IMR-90 (cell line): Measurements from ENCODE around the gene KIF16B. TPM values are rescaled to one million over a fixed set of nuclear protein-coding genes. Genes with fewer than 3 reads are reported as not detected.

Experiments
- ATAC-seq: fragments of 200-7000 bp; cut with Tn5 transposase; 2 replicates; pipeline ENCODE4 v1.9.1; 2020; ENCODE audit warnings: low read depth, mild to moderate bottlenecking, moderate library complexity
- BruUV-seq: library from RNA; stranded (reverse); fragments of 400-500 nt; replicated peaks from 2 replicates; lab custom pipeline; 2021; lab: Mats Ljungman, UMichigan
- CTCF ChIA-PET: fragments of 300-600 bp; formaldehyde crosslinking; extraction: SDS; loops from one replicate; lab custom pipeline; 2021; ENCODE audit warnings: antibody characterized with exemption; lab: Yijun Ruan, JAX
- POLR2A ChIA-PET: fragments of 300-600 bp; sonication (Branson Sonifier 250); formaldehyde crosslinking; loops from one replicate; lab custom pipeline; 2022; ENCODE audit warnings: antibody characterized with exemption; ENCODE audit not compliant: unreplicated experiment; lab: Charles Lee
- DNase-seq: peaks from one replicate; pipeline ENCODE4 v3.0.0; 2013
- H2AFZ ChIP-seq: replicated peaks from 2 replicates; pipeline ENCODE3; 2013; ENCODE audit warnings: low read length, mild to moderate bottlenecking; ENCODE audit not compliant: poor library complexity
- H2AK5ac ChIP-seq: 2 replicates; pipeline ENCODE4 v1.6.1; 2013; ENCODE audit warnings: low read depth, low read length, inconsistent platforms
- H2AK9ac ChIP-seq: replicated peaks from 2 replicates; pipeline ENCODE3; 2013; ENCODE audit warnings: mild to moderate bottlenecking, low read depth, low read length, moderate library complexity; ENCODE audit not compliant: poor library complexity
- H2BK120ac ChIP-seq: 2 replicates; pipeline ENCODE4 v1.6.1; 2013; ENCODE audit warnings: low read depth, low read length, inconsistent platforms
- H2BK15ac ChIP-seq: 3 replicates; pipeline ENCODE4 v1.6.1; 2013; ENCODE audit warnings: low read depth, low read length, inconsistent platforms
- H2BK20ac ChIP-seq: 2 replicates; pipeline ENCODE4 v1.6.1; 2013; ENCODE audit warnings: low read depth, mild to moderate bottlenecking, inconsistent platforms, low read length, moderate library complexity
- H2BK5ac ChIP-seq: 2 replicates; pipeline ENCODE4 v1.6.1; 2013; ENCODE audit warnings: mild to moderate bottlenecking, low read depth, low read length, inconsistent platforms; ENCODE audit not compliant: poor library complexity, severe bottlenecking
- H3K14ac ChIP-seq: replicated peaks from 2 replicates; pipeline ENCODE4 v1.6.1; 2013; ENCODE audit warnings: low read depth, low read length, inconsistent platforms
- H3K18ac ChIP-seq: 2 replicates; pipeline ENCODE4 v1.6.1; 2013; ENCODE audit warnings: low read depth, low read length, control low read depth
- H3K23ac ChIP-seq: 2 replicates; pipeline ENCODE4 v1.6.1; 2013; ENCODE audit warnings: low read depth, low read length, inconsistent platforms
- H3K27ac ChIP-seq: 2 replicates; pipeline ENCODE4 v1.5.1; 2013; ENCODE audit warnings: mild to moderate bottlenecking, control low read depth, low read length; ENCODE audit not compliant: insufficient read depth
- H3K27me3 ChIP-seq: 2 replicates; pipeline ENCODE4 v1.6.1; 2013; ENCODE audit warnings: low read length; ENCODE audit not compliant: control insufficient read depth, insufficient read depth
- H3K36me3 ChIP-seq: 2 replicates; pipeline ENCODE4 v1.6.1; 2013; ENCODE audit warnings: low read length, mixed read lengths; ENCODE audit not compliant: control insufficient read depth, insufficient read depth
- H3K4ac ChIP-seq: 2 replicates; pipeline ENCODE4 v1.6.1; 2013; ENCODE audit warnings: low read depth, low read length, inconsistent platforms
- H3K4me1 ChIP-seq: 2 replicates; pipeline ENCODE4 v1.6.1; 2013; ENCODE audit warnings: low read length, mixed read lengths; ENCODE audit not compliant: control insufficient read depth, insufficient read depth
- H3K4me2 ChIP-seq: 2 replicates; pipeline ENCODE4 v1.6.1; 2013; ENCODE audit warnings: low read depth, mild to moderate bottlenecking, control low read depth, low read length, moderate library complexity
- H3K4me3 ChIP-seq: 2 replicates; pipeline ENCODE4 v1.5.1; 2013; ENCODE audit warnings: low read depth, mild to moderate bottlenecking, control low read depth, low read length, moderate library complexity; ENCODE audit not compliant: insufficient read depth
- H3K56ac ChIP-seq: 2 replicates; pipeline ENCODE4 v1.6.1; 2013; ENCODE audit warnings: low read length, inconsistent platforms; ENCODE audit not compliant: insufficient read depth; ENCODE audit errors: extremely low read depth
- H3K79me1 ChIP-seq, 2 experiments: 2 replicates each; pipeline ENCODE4 v1.6.1; 2013; ENCODE audit warnings: low read length in 2 of 2, inconsistent platforms in 1 of 2, low read depth in 1 of 2
- H3K9ac ChIP-seq: 2 replicates; pipeline ENCODE4 v1.6.1; 2013; ENCODE audit warnings: low read depth, low read length, control low read depth
- H3K9me1 ChIP-seq: 2 replicates; pipeline ENCODE4 v1.6.1; 2013; ENCODE audit warnings: low read length, inconsistent platforms; ENCODE audit not compliant: insufficient read depth
- H3K9me3 ChIP-seq: 2 replicates; pipeline ENCODE4 v1.6.1; 2013; ENCODE audit warnings: low read length; ENCODE audit not compliant: control insufficient read depth, insufficient read depth
- H4K20me1 ChIP-seq: 2 replicates; pipeline ENCODE4 v1.6.1; 2013; ENCODE audit warnings: low read length, inconsistent platforms; ENCODE audit not compliant: insufficient read depth
- H4K5ac ChIP-seq: 2 replicates; pipeline ENCODE4 v1.6.1; 2013; ENCODE audit warnings: mild to moderate bottlenecking, low read depth, low read length, control low read depth
- H4K8ac ChIP-seq, 2 experiments: 2 replicates each; pipeline ENCODE4 v1.6.1; 2013; ENCODE audit warnings: low read depth in 2 of 2, low read length in 2 of 2, control low read depth in 1 of 2, inconsistent platforms in 1 of 2
- H4K91ac ChIP-seq: 2 replicates; pipeline ENCODE4 v1.6.1; 2013; ENCODE audit warnings: low read depth, low read length, inconsistent platforms; ENCODE audit not compliant: insufficient read depth
- CEBPB ChIP-seq: IDR thresholded peaks from 2 replicates; pipeline ENCODE4 v1.6.1; 2012; ENCODE audit warnings: low read depth, low read length, improper control_type of control experiment
- MAFK ChIP-seq: IDR thresholded peaks from 2 replicates; pipeline ENCODE4 v1.6.1; 2012; ENCODE audit warnings: low read depth, low read length, improper control_type of control experiment
- RAD21 ChIP-seq: IDR thresholded peaks from 2 replicates; pipeline ENCODE4 v1.6.1; 2012; ENCODE audit warnings: low read length, improper control_type of control experiment
- WGBS, 2 experiments: methylation state at CpG; one replicate each; pipeline versions ENCODE4 v1.1.5 to v1.1.7; 2013; ENCODE audit warnings: missing lambda C conversion rate in 2 of 2; ENCODE audit not compliant: insufficient read length in 1 of 2; ENCODE audit errors: extremely low coverage in 2 of 2; 5-methylcytosine and 5-hydroxymethylcytosine counted together
- dilution Hi-C: fragments of 300-500 bp; cut with HindIII; formaldehyde crosslinking; loops from one replicate; pipeline ENCODE4 v1.14.3; 2018; ENCODE audit warnings: low sequenced_read_pairs; ENCODE audit not compliant: unreplicated experiment
- in situ Hi-C: fragments of 300-500 bp; cut with MboI; formaldehyde crosslinking; loops from 3 replicates; pipeline ENCODE4 v1.14.3; 2019; ENCODE audit warnings: low sequenced_read_pairs, inconsistent platforms, mixed read lengths
- intact Hi-C: fragments of 100-400 bp; cut with micrococcal nuclease; formaldehyde crosslinking; loops from 2 replicates; pipeline ENCODE4 v1.10.0; 2022
- polyA plus RNA-seq, 3 experiments: library from polyadenylated mRNA; depleted of rRNA; stranded (reverse); fragments of >200 nt; gene quantifications; 2 replicates each; pipeline ENCODE4 v1.2.3, GENCODE V29; 2012; ENCODE audit warnings: low replicate concordance in 1 of 3
- total RNA-seq: library from RNA; depleted of rRNA; stranded (reverse); fragments of >200 nt; gene quantifications from 2 replicates; pipeline ENCODE4 v1.2.3, GENCODE V29; 2012

The KIF16B gene
- total and polyA plus RNA-seq, 2 of the 4 experiments (the other 2 are of a cell fraction), result 4.7 to 10.0 TPM

DNA sequence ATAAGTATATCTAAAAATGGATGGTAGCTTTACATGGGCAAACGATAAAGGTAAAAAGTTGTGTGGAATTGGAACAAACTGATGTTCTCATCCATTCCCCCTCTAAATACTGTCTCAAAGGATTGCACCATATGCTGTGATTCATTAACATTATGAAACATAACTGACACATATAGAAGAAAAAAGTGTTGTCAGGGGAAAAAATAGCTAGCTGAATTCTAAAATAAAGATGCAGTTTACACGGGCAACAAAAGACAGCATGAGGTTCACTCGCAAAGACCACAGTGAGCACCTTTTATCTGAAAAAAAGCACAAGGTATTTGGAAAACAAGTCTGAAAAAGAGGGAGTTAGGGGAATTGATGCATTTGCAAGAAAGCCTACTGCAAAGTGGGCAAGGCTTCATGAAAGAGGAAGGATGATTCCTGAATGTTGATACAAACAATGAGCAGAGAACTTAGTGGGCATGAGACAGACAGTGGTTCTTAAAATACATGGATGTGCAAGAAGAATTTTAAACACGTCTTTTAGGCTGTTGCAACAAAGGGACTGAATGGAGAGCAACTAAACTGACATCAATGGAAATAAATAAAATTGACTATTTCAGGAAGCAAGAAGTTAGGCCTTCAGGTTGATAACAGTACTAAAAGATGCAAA is 280.9 kb downstream of the KIF16B start:
- H3K18ac ChIP-seq, result no peak overlapping the region
- no peaks in the 10 kb centered on the region for H3K36me3 ChIP-seq
- ChIA-PET CTCF (interaction anchor here (1.1 kb wide), 1 partner anchor 15 kb away, joined by 6 read pairs; no protein-coding TSS in a partner anchor), POLR2A (no interaction called here)
- no peak overlapping the region for H4K91ac ChIP-seq
- H3K4me2 ChIP-seq, result no peak overlapping the region
- H3K27me3 ChIP-seq, result no peaks in the 10 kb centered on the region
- WGBS, 2 experiments, result 87% methylated on average over 3 of the region's 4 CpGs; no CpG with 5 or more reads in 1 of the 2 experiments
- no peaks in the 10 kb centered on the region for H4K20me1 ChIP-seq
- H3K9me3 ChIP-seq, result no peaks in the 10 kb centered on the region
- intact Hi-C loops, result no loop called here
- in situ Hi-C loops, result no loop called here
- no peak overlapping the region for H3K4ac ChIP-seq
- H2BK15ac ChIP-seq, result no peak overlapping the region
- H2BK120ac ChIP-seq, result no peak overlapping the region
- TF ChIP-seq RAD21 (no peak), CEBPB (peak; percentile 49; the same call in 1 of the 2 replicates), MAFK (no peak)
- H2AK5ac ChIP-seq, result no peak overlapping the region
- H4K5ac ChIP-seq, result no peak overlapping the region
- H3K27ac ChIP-seq, result no peak overlapping the region
- H4K8ac ChIP-seq, result no peak overlapping the region
- BruUV-seq, result no TSS peak
- no peak overlapping the region for H3K14ac ChIP-seq
- no peak overlapping the region for H3K9ac ChIP-seq
- no peak overlapping the region for H2BK5ac ChIP-seq
- no peaks in the 10 kb centered on the region; the same call in 1 of the 2 replicates for H3K9me1 ChIP-seq
- dilution Hi-C loops, result no loop called here
- no peak overlapping the region for H3K56ac ChIP-seq
- H2AFZ ChIP-seq, result no peak overlapping the region
- no peak overlapping the region for H3K4me3 ChIP-seq
- H3K4me1 ChIP-seq, result peaks cover 4% of the 10 kb centered on the region; the same call in 1 of the 2 replicates
- H3K79me1 ChIP-seq, result no peaks in the 10 kb centered on the region
- H3K23ac ChIP-seq, result no peak overlapping the region
- H2AK9ac ChIP-seq, result no peak overlapping the region
- DNase-seq (peak; percentile 14), ATAC-seq (no peak)
- H2BK20ac ChIP-seq, result no peak overlapping the region
